ENCODE data around the gene NRTN. TPM values are rescaled to one million over a fixed set of nuclear protein-coding genes. Genes with fewer than 3 reads are reported as not detected.
"Not testable (repeated sequence)": the region's sequence is repeated elsewhere in the genome, so short reads cannot be mapped to it uniquely, and the experiment has no call there.

The NRTN gene
- total RNA-seq, 2 experiments from 2014 or later = not detected

DNA sequence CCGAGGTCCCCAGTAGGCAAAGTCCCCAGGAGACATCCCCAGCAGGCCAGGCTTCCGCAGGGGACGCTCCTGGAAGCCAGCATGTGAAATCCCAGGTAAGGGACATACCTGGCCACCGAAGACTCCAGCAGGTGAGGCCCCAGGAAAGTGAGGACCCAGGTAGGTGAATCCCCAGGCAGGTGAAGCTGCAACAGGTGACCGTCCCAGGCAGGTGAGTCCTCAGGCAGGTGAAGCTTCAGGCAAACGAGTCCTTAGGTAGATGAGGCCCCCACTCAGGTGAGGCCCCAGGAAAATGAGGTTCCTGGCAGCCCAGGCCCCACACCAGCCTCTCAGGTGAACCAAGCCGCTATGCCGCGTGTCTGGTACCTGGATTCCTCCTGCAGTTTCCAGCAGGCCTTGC is 26.3 kb downstream of the NRTN start:
- POLR2A ChIA-PET = no interaction called here

DNA sequence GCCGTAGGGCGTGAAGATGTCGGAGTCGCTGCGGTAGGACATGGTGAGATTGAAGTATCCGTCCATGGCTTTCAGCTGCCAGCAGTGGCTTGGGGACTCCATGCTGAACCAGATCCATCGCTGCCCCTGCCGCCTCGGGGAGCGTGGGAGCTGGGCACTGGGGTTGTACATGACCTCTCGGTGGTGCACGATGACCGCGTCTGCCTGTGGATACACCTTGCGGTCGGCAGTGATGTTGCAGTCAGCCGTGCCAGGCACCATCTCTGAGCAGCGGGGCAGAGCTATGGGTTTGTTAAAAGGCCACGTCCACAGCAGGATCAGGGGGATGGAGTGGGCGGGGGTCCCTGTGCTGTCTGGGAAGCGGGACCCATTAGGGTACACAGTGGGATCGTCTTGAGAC is 27.2 kb downstream of the NRTN start:
- ATAC-seq (no peak), DNase-seq (no peak)
- ChIA-PET CTCF (no interaction called here), POLR2A (no interaction called here)
- Mint-ChIP-seq H3K9me3 (ENCODE audit: insufficient read depth) (no peaks in the 10 kb centered on the region), H3K36me3 (ENCODE audit: low read depth) (no peaks in the 10 kb centered on the region), H3K4me3 (no peak overlapping the region), H3K4me1 (ENCODE audit: low read depth) (peaks cover 6% of the 10 kb centered on the region), H3K27me3 (ENCODE audit: low read depth) (peaks cover 2% of the 10 kb centered on the region), H3K27ac (no peak overlapping the region)

More for the DNA sequence above, 26.3 kb downstream of the NRTN start:
- peaks cover 2% of the 10 kb centered on the region for H3K27me3 Mint-ChIP-seq (ENCODE audit: low read depth)
- H3K36me3 Mint-ChIP-seq (ENCODE audit: low read depth) = no peaks in the 10 kb centered on the region
- peaks cover 14% of the 10 kb centered on the region for H3K4me1 Mint-ChIP-seq (ENCODE audit: low read depth)
- H3K9me3 Mint-ChIP-seq (ENCODE audit: insufficient read depth) = no peaks in the 10 kb centered on the region
- H3K27ac Mint-ChIP-seq = no peak overlapping the region
- no peak for ATAC-seq
- no peak overlapping the region for H3K4me3 Mint-ChIP-seq
- CTCF ChIA-PET = interaction anchor here (5.3 kb wide), 1 partner anchor 27 kb away, joined by 63 read pairs; the partner anchor contains the start of gene NRTN
- DNase-seq = no peak

DNA sequence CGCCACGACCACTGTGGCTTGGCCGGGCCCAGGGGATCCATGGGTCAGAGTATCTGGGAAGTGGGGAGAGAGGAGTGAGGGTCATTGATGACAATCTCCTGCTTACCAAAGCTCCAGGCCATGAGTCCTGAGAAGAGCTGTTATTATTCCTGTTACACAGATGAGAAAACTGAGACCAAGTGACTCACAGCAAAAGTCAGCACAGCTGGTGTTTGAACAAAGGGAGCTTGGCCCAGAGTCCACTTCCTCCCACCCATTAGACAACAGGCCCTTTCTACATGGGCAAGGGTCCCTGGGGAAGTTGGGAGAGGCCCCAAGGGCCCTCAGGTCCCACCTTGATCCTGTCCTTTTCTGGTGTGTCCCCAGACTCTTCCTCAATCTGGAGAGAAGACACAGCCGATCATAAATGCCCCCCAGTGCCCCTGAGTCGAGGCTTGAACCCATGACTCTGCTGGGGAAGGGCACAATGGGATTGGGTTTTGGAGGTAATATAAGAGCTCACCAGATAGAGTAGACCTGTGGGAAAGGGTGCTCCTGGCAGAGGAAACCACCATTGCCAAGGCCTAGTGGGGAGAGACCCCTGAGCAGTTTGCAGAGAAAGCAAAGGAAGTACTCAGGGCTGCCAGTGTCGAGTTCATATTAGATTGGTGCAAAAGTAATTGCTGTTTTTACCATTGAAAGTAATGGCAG is 27.8 kb downstream of the NRTN start:
- Mint-ChIP-seq H3K4me1 (ENCODE audit: low read depth) (peaks cover 4% of the 10 kb centered on the region), H3K27me3 (ENCODE audit: low read depth) (peaks cover 2% of the 10 kb centered on the region), H3K27ac (no peak overlapping the region), H3K9me3 (ENCODE audit: insufficient read depth) (no peaks in the 10 kb centered on the region), H3K4me3 (no peak overlapping the region), H3K36me3 (ENCODE audit: low read depth) (no peaks in the 10 kb centered on the region)
- no peak for ATAC-seq
- ChIA-PET CTCF (no interaction called here), POLR2A (no interaction called here)
- no peak for DNase-seq

DNA sequence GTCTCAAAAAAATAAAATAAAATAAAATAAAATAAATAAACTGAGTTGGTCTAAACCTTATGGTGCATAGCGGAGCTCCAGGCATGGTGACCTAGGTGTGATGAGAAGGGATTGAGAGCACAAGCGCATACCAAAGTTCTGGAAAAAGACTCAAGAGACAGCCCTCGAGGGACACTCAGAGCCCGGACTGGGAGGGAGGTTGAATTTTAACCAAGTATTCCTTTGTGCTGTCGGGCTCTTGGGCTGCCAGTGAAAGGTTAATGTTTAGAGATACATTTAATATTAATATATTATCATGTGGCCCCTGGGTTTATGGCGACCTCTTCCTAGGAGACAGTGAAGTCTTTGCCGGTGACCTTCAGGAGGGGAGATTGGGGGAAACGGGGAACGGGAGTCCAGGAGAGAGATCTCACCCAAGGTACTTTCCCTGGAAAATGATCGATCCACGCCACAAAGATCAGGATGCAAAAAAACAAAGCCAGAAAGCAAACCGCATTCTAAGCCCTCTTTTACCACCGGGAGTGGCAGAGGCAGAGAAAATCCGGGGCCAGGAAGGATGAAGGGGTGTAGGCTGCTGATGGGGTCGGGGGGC is 33.0 kb downstream of the NRTN start:
- peaks cover 18% of the 10 kb centered on the region for H3K4me1 Mint-ChIP-seq (ENCODE audit: low read depth)
- H3K9me3 Mint-ChIP-seq (ENCODE audit: insufficient read depth) = no peaks in the 10 kb centered on the region
- ChIA-PET POLR2A (no interaction called here), CTCF (no interaction called here)
- no peak for DNase-seq
- ATAC-seq = no peak
- H3K27ac Mint-ChIP-seq = no peak overlapping the region
- peaks cover 2% of the 10 kb centered on the region for H3K27me3 Mint-ChIP-seq (ENCODE audit: low read depth)
- H3K36me3 Mint-ChIP-seq (ENCODE audit: low read depth) = no peaks in the 10 kb centered on the region
- no peak overlapping the region for H3K4me3 Mint-ChIP-seq

DNA sequence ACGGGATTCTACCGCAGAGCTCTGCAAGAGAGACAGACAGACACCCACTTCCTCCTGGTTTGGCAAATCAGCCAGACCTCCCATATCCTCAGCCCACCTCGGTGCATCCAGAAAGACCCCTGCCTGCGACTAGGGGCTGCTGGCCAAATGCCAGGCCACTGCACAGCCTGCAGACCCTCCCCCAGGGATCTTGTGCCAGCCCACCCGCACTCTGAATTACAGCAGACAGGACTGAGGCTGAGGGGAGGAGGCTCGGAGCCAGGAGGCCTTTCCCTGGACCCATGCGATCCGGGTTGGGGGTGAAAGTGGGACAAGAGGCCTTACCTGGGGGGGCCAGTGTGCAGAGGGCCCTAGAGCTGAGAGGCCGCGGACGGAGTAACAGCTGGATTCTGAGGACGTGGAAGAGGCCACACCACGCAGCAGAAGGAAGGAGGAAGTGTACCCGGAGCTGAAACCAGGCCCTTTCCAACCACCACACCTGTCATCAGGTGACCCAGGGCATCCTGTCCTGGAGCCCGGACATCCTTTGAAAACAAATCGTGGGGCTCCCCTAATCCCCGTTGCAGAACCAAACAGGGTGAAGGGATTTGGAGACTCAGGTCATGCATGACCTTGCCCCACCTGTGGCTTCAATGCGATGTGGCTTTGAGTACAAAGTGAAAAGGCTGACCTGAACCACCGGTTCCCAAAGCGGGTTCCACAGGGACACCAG is 33.6 kb downstream of the NRTN start:
- peak; percentile 21 for ATAC-seq
- CTCF ChIA-PET = no interaction called here
- H3K9me3 Mint-ChIP-seq (ENCODE audit: insufficient read depth) = no peaks in the 10 kb centered on the region
- POLR2A ChIA-PET = no interaction called here
- DNase-seq = no peak
- no peak overlapping the region for H3K4me3 Mint-ChIP-seq
- peaks cover 18% of the 10 kb centered on the region for H3K4me1 Mint-ChIP-seq (ENCODE audit: low read depth)
- peaks cover 2% of the 10 kb centered on the region for H3K27me3 Mint-ChIP-seq (ENCODE audit: low read depth)
- H3K36me3 Mint-ChIP-seq (ENCODE audit: low read depth) = no peaks in the 10 kb centered on the region
- no peak overlapping the region for H3K27ac Mint-ChIP-seq

DNA sequence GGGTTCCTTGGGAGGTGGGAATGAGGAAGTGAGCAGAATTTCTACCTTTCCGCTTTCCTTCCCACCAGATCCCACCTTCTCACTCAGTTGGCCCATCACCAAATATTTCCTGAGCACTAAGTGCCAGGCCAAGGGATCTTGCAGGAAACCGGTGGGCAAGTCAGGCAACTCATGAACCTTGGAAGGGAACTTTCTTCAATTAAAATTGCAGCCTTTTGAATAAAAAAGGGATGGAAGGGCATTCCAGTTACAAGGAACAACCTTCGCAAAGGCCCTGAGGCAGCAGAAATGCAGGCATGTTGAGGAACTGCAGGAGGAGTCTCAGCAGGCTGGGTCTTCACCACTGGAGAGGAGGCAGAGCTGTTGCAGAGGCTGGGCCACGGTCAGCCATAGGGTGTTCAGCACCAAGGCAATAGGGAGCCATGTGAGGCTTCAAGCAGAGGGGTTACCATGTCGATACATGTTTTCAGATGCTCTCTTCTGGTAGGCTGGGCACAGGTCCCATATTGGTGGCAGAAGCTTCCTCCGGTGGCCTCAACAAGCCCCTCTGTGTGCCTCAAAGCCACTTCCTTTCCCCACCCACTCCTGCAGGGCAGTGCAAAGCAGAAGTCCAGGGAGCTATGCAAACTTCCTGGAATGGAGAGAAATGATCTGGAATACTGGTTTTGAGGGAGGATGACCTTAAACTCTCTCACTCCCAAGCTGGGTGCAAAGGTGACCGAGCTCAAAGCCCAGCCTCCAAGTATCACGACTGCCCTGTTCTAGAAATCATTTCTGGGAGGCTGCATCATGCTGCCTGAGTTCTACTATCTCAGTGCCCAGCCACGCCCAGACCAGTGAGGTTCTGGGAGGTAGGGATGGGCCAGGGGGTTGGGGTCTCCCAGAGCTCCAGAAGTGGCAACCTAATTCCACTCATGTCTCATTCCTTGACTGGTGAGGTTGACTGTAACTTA is 34.5 kb downstream of the NRTN start, which contains the start of gene FUT6:
Gene FUT6 (minus strand): TSS at position 638 of the 953 bp plus-strand sequence. CDS start 7,135 bp downstream, outside the sequence.
- no peak for DNase-seq
- no peak for ATAC-seq
- Mint-ChIP-seq H3K27ac (no peak within 1 kb of the TSS), H3K9me3 (ENCODE audit: insufficient read depth) (no peaks in the 10 kb centered on the region), H3K27me3 (ENCODE audit: low read depth) (no peaks in the 10 kb centered on the region), H3K4me1 (ENCODE audit: low read depth) (peaks cover 18% of the 10 kb centered on the region), H3K36me3 (ENCODE audit: low read depth) (no peaks in the 10 kb centered on the region), H3K4me3 (no peak within 1 kb of the TSS)
- CTCF ChIA-PET = interaction anchor here (1.6 to 1.7 kb wide), 2 partner anchors 11 to 35 kb away, joined by 5 to 6 read pairs; partner anchors contain the start of gene NRTN
- POLR2A ChIA-PET = interaction anchor here (0.6 to 1.4 kb wide), 3 partner anchors 11 to 42 kb away, joined by 3 to 9 read pairs (median 3); no protein-coding TSS in a partner anchor

DNA sequence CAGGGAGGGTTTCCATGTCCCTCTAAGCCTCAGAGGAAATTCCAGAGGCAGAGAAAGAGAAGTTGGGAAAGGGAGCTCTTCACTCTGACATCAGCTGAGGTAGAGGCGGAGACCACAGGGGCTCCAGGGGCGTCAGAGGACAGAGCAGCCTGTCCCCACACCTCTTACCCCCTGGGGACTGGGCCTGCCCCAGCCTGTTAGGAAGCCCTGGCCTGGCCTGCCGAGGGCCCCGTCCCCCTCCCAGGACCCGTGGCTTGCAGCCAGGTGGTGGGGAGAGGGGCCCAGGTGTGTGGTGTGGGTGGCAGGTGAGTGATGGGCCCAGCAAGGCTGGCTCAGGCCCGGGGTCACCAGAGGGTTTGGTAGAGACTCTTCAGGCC is 36.9 kb downstream of the NRTN start:
- ATAC-seq; H3K4me3 Mint-ChIP-seq; POLR2A ChIA-PET; H3K27me3 Mint-ChIP-seq (ENCODE audit: low read depth); H3K27ac Mint-ChIP-seq; CTCF ChIA-PET; H3K36me3 Mint-ChIP-seq (ENCODE audit: low read depth); H3K9me3 Mint-ChIP-seq (ENCODE audit: insufficient read depth); DNase-seq: not testable (repeated sequence)
- H3K4me1 Mint-ChIP-seq (ENCODE audit: low read depth) = peaks cover 18% of the 10 kb centered on the region

DNA sequence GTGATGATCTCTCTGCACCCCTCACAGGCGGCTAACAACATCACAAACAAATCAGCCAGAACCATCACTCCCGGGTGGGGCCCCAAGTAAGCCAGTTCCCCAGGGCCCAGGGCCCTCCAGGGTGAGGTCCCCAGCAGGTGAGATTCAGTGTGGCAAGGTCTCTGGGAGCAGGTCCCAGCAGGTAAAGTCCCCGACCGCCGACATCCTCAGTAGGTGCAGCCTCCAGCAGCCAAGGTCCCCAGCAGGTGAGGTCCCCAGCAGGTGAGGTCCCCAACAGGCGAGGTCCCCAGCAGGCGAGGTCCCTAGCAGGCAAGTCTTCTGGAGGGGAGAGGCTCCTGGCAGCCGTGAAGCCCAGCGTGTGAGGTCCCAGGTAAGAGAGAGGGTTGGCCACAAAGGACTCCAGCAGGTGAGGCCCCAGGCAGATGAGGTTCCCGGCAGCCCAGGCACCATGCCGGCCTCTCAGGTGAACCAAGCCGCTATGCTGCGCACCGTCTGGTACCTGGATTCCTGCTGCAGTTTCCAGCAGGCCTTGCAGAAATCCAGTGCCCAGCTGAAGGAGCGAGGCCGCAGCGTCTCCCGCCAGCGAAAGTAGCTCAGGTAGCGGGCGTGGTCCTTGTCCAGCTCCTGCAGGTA is 38.5 kb downstream of the NRTN start:
- peaks cover 13% of the 10 kb centered on the region for H3K4me1 Mint-ChIP-seq (ENCODE audit: low read depth)
- no peak for ATAC-seq
- ChIA-PET CTCF (no interaction called here), POLR2A (no interaction called here)
- no peak overlapping the region for H3K27ac Mint-ChIP-seq
- H3K4me3 Mint-ChIP-seq = no peak overlapping the region
- no peaks in the 10 kb centered on the region for H3K36me3 Mint-ChIP-seq (ENCODE audit: low read depth)
- no peak for DNase-seq
- H3K9me3 Mint-ChIP-seq (ENCODE audit: insufficient read depth) = no peaks in the 10 kb centered on the region
- no peaks in the 10 kb centered on the region for H3K27me3 Mint-ChIP-seq (ENCODE audit: low read depth)

DNA sequence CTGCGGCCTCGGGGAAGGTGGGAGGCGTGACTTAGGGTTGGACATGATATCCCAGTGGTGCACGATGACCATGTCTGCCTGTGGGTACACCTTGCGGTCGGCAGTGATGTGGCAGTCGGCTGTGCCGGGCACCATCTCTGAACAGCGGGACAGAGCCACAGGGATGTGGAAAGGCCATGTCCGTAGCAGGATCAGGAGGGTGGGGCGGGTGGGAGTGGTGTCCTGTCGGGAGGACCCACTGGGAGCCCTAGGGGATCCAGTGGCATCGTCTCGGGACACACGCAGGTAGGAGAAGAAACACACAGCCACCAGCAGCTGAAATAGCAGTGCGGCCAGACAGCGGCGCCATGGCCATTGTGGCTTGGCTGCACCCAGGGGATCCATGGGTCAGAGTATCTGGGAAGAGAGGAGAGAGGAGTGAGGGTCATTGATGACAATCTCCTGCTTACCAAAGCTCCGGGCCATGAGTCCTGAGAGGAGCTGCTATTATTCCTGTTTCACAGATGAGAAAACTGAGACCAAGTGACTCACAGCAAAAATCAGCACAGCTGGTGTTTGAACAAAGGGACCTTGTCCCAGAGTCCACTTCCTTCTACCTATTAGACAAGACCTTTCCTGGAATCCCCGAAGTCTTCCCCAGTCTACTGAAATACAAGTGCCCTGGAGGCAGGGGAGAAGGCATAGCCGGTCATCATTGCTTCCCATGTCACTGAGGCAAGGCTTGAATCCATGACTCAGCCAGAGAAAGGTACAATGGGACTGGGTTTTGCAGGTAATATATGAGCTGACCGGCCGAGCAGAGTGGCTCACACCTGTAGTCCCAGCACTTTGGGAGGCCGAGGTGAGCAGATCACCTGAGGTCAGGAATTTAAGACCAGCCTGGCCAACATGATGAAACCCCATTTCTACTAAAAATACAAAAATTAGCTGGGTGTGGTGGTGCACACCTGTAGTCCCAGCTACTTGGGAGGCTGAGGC is 39.9 kb downstream of the NRTN start:
- ChIA-PET CTCF (interaction anchor here (1.4 kb wide), 1 partner anchor 41 kb away, joined by 6 read pairs; no protein-coding TSS in a partner anchor), POLR2A (no interaction called here)
- Mint-ChIP-seq H3K27me3 (ENCODE audit: low read depth) (no peaks in the 10 kb centered on the region), H3K9me3 (ENCODE audit: insufficient read depth) (no peaks in the 10 kb centered on the region), H3K36me3 (ENCODE audit: low read depth) (no peaks in the 10 kb centered on the region), H3K4me3 (no peak overlapping the region), H3K4me1 (ENCODE audit: low read depth) (peaks cover under 1% of the 10 kb centered on the region), H3K27ac (no peak overlapping the region)
- ATAC-seq (no peak), DNase-seq (no peak)

DNA sequence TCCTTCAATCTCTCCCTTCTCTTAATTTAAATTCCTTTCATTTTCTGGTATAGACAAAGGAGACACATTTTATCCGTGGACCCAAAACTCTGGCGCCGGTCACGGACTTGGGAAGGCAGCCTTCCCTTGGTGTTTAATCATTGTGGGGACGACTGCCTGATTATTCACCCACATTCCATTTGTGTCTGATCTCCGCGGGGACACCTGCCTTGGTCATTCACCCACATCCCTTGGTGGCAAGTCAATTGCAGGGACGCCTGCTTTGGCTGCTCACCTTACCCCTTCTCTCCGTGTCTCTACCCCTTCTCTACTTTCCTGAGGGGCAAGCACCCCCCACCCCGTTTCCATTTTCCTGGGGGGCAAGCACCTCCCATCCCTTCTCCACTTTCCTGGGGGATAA is 43.0 kb downstream of the NRTN start:
- H3K9me3 Mint-ChIP-seq (ENCODE audit: insufficient read depth); H3K27me3 Mint-ChIP-seq (ENCODE audit: low read depth); CTCF ChIA-PET; DNase-seq; H3K4me1 Mint-ChIP-seq (ENCODE audit: low read depth); H3K27ac Mint-ChIP-seq; POLR2A ChIA-PET; ATAC-seq; H3K4me3 Mint-ChIP-seq; H3K36me3 Mint-ChIP-seq (ENCODE audit: low read depth): not testable (repeated sequence)
